Spleen (tissue), 7 donors: ENCODE data around the gene KIAA1328.

ENCODE experiments used
- CTCF ChIP-seq, 11 experiments: fragments of 200-600 bp in 7 of 11; fragments of 450-650 bp in 4 of 11; sonication (generic) in 4 of 11; IDR thresholded peaks in 8 of 11; conservative IDR thresholded peaks in 3 of 11; 1 replicate in 7 of 11; 2 replicates in 4 of 11; pipeline versions ENCODE4 v1.4.0 to v1.8.0; 2016 to 2021; ENCODE audit warnings: antibody characterized with exemption in 11 of 11, inconsistent platforms in 4 of 11, mild to moderate bottlenecking in 1 of 11
- POLR2A ChIP-seq, 3 donors: fragments of 450-650 bp; IDR thresholded peaks; one replicate each; pipeline ENCODE4 v1.5.1; 2017; ENCODE audit warnings: antibody characterized with exemption in 3 of 3, mild to moderate bottlenecking in 1 of 3
- POLR2AphosphoS5 ChIP-seq, 3 donors: sonication (generic); formaldehyde crosslinking; IDR thresholded peaks; one replicate each; pipeline ENCODE4 v1.5.1; 2017; ENCODE audit warnings: antibody characterized with exemption in 3 of 3
- donor health status: DM: no; HTN: no; CAD: no; lungs with moderate emphysema.
- donor health status: DM: no; HTN: no; CAD: no.
- donor health status: DM: no; HTN: no; CAD: no.

GRCh38 chr18:36885981-36886380, 57.1 kb downstream of the KIAA1328 start:
- no peak for TF ChIP-seq CTCF (IDR thresholded peaks at IDR 0.05 in 8 of 11, conservative IDR thresholded peaks at IDR 0.05 in 3 of 11)
- no peak for TF ChIP-seq POLR2A (IDR thresholded peaks at IDR 0.05)
- no peak for TF ChIP-seq POLR2AphosphoS5 (IDR thresholded peaks at IDR 0.05)
